Renal cortex interstitium (tissue), 11 donors: ENCODE measurements around the gene ARSI. TPM values are rescaled to one million over a fixed set of nuclear protein-coding genes. Genes with fewer than 3 reads are reported as not detected.
A peak's percentile ranks its signal among the peaks of the same experiment; 100 is the strongest.

ENCODE experiments used
- DNase-seq, 11 donors: peaks; one replicate each; pipeline ENCODE4 v3.0.0-alpha.2; 2013; ENCODE audit warnings: low read depth in 9 of 11, low spot score in 4 of 11; ENCODE audit errors: extremely low read depth in 1 of 11
- polyA plus RNA-seq, 3 donors: library from polyadenylated mRNA; unstranded; fragments of 120-200 nt; gene quantifications; one replicate each; pipeline ENCODE4 v1.2.1, GENCODE V29; 2013; ENCODE audit not compliant: insufficient read length in 3 of 3

ARSI gene
- polyA plus RNA-seq, 3 donors = 2.6 to 4.3 (median 2.8) TPM

DNA sequence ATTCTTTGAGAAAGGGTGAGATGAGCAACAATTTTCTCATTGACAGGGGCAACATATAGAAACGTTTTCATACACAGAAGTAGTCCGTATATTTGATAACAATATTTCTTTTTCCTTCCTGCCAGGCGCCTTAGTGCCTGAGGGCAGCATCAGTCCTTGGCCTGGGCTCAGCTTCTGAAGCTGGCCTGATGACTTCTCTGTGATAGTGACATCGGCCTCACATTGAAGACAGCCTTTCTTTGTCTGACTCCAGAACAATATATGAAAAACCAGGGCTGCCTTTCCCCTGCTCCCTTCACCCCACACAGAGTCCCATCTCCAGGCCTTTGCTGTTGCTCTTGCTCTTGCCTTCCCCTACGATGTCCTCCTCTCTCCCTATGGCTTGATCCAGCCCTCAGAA is 30.7 kb upstream of the ARSI start:
- no peak for DNase-seq

- no peak for DNase-seq
Observed at GRCh38 chr5:150329881-150330876, 27.5 kb upstream of the ARSI start.

GRCh38 chr5:150329038-150329437 is 26.3 kb upstream of the ARSI start:
- DNase-seq = no peak

DNA sequence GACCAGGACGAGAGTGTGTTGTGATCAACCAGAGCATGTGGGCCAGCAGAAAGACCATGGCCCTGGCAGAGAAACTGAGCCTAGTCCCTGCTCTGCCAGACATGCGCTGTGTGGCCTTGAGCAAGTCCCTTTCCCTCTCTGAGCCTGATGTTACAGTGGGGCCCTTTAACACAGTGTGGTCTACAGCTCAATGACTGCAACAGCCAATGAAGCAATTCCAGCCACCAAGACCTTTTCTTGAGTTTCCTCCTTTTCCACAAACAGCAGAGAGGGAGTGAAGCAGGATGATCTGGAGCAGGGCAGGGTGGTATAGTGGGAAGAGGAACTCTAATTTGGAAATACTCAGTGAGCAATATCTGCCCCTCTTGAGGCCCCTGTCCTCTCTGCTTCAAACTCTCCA is 25.8 kb upstream of the ARSI start:
- DNase-seq = no peak

GRCh38 chr5:150327139-150327538 is 24.4 kb upstream of the ARSI start:
- DNase-seq = no peak

DNA sequence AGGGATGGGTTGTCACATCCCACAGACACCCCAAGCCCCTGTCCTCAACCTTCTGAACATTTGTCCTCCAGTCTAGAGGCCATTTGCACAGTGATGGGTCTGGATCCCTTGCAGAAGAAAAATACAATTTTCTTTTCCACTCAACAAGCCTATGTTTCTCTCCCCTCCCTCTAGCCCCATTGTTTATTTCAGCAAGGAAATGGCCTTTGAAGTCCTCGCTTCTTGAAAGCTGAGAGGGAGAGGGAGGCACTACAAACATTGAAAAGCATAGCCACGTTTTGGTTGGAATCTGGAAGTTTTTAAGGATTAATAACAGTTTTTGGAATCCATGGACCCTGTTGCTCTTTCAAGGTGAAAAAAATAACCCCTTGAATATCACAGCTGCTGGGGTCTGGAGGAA is 24.0 kb upstream of the ARSI start:
- DNase-seq = no peak

GRCh38 chr5:150325426-150325825 is 22.7 kb upstream of the ARSI start:
- no peak for DNase-seq

GRCh38 chr5:150323819-150324218 is 21.1 kb upstream of the ARSI start:
- no peak for DNase-seq

DNA sequence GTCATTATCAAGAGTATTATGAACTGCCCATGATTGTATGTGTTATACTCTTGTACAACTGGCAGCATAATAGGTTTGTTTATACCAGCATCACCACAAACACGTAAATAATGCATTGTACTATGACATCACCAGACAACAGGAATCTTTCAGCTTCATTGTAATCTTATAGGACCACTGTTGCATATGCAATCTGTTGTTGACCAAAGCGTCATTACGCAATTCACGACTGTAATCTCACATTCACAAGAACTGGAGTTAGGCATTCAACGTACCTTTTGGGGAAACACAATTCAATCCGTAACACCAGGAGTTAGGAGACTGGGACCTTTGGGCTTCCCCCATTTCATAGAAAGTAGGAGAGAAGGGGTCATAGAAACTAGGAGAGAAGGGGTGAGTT is 20.4 kb upstream of the ARSI start:
- no peak for DNase-seq

DNA sequence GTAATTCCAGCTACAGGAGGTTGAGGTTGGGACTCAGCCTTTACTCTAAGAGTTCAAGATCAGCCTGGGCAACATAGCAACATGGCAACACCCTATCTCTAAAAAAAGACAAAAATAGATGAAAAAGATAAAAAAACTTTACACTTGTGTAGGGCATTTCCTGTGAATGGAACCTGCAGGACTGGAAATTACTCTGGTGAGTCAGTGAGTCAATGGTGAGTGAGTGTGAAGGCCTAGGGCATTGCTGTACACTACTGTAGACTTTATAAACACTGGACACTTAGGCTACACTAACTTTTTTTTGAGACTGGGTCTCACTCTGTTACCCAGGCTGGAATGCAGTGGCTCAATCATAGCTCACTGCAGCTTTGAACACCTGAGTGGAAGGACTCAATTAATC is 19.5 kb upstream of the ARSI start:
- DNase-seq = no peak

GRCh38 chr5:150321784-150322183 is 19.1 kb upstream of the ARSI start:
- DNase-seq = no peak

DNA sequence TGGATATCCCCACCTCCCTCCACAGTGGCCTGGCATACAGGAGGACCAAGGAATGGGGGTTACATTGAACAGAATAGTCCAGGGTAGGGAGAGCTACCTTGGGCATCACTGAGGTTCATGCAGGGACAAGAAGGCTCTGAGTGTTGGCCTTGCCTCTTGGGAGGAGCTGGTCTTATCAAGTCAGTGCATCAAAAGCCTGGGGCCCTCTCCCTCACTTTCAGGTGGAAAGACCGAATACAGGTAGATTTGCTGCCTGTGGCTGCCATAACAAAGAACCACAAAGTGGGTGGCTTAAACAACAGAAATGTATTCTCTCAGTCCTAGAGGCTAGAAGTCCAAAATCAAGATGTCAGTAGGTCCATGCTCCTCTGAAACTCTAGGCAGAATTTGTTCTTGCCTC is 18.5 kb upstream of the ARSI start:
- DNase-seq = no peak

- peak in 1 of 11 donors; percentile 50 for DNase-seq
Observed at GRCh38 chr5:150320044-150320613, 17.4 kb upstream of the ARSI start.

GRCh38 chr5:150319484-150319790 is 16.7 kb upstream of the ARSI start:
- DNase-seq = no peak

- no peak for DNase-seq
Observed at GRCh38 chr5:150318613-150319483, 16.1 kb upstream of the ARSI start.

GRCh38 chr5:150317048-150318003 is 14.6 kb upstream of the ARSI start:
- DNase-seq = no peak

DNA sequence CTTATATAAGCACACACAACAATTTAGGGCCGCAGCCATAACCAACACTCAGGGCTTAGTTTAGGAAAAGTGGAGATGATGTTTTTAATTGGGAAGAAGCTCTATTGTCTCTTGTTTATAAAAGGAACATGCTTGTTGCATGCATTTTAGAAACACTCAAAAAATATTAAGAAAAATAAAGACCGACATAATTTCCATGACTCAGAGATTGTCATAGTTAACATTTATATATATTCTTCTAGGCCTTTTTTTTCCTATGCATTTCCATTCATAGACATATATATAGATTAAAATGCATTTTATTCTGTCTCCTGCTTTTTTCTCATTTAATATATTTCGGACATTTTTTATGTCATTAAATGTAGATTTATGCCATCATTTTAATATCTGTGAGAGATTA is 13.6 kb upstream of the ARSI start:
- DNase-seq = no peak

DNA sequence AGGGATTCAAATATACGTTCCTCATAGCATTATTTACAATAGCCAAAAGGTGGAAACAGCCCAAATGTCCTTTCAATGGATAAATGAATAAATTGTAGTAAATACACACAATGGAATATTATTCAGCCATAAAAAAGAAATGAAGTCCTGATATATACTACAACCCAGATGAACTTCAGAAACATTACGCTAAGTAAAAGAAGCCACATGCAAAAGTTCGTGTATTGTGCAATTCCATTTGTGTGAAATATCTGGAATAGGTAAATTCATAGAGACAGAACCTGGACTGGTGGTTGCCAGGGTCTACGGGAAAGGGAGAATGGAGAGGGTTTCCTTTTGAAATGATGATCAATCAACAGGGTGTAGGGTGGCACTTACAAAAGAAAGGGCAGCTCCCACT is 12.5 kb upstream of the ARSI start:
- DNase-seq = no peak
